ENCODE data around the gene EPHA6. TPM values are rescaled to one million over a fixed set of nuclear protein-coding genes. Genes with fewer than 3 reads are reported as not detected.

Gene EPHA6
- 1.1 TPM for total RNA-seq

DNA sequence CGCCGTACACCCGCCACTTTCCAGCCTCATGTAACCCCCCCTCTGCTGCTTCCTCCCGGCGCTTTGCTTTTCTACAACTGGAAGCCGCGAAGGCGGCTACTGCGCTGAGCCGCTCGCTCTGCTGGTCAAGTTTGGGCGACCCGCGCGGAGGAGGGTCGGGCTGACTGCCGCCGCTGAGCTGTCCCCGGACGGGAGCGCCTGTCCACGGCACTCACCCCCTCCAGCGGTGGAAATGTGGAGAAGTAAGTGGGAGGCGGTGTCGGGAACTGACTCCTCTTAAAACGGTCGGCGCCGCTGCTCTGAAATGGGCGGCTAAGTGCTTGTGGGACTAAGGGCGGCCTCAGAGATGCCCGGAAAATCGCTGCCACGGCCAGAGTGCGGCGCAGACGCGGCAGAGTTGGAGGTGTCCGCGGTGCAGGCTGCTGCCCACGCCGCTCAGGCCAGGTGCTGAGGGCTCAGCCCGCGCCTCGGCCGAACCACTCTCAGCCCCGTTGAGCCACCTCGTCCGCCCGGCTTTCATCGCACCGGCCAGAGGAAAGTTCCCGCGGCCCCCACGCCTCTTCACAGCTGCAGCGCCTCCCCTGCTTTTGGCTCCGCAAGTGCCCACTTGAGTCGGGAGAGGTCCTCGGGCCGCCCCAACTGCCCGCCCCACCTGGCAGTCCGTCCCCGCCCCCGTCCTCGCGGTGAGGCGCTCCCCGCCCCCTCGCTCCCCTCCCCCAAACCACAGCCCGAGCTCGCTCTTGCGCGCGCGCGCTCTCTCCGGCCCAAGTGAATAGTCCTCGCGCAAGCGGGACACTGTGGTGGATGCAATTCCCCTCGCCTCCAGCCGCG lies at the start of gene EPHA6:
Gene EPHA6, plus strand, starts transcription at position 775 of the 831 bp plus-strand sequence.
- peak; percentile 74 for DNase-seq

DNA sequence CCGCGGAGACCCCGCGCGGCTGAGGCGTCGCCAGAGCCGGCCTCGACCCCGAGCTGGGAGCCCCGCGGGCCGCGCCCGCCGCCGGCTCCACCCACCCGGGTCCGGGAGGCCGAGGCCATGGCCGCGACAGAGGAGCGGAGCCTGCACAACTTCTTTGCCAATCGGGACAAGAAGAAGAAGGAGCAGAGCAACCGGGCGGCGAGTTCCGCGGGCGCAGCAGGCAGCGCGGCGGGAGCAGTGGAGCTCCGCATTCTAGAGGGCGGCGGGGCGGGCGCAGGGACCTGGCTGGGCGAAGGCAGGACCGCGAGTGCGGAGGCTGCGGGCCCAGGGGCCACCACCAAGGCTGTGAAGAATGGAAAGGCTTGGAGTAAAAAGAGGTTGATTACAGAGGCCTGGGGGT lies 37.6 kb upstream of the EPHA6 start:
- DNase-seq, result no peak

DNA sequence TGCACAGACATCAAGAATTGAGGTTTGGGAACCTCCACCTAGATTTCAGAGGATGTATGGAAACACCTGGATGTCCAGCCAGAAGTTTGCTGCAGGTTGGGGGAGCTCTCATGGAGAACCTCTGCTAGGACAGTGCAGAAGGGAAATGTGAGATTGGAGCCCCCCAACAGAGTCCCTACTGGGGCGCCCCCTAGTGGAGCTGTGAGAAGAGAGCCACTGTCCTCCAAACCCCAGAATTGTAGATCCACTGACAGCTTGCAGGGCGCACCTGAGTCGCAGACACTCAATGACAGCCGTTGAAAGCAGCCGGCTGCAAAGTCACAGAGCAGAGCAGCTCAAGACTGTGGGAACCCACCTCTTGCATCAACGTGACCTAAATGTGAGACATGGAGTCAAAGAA lies 34.6 kb upstream of the EPHA6 start:
- no peak for DNase-seq

DNA sequence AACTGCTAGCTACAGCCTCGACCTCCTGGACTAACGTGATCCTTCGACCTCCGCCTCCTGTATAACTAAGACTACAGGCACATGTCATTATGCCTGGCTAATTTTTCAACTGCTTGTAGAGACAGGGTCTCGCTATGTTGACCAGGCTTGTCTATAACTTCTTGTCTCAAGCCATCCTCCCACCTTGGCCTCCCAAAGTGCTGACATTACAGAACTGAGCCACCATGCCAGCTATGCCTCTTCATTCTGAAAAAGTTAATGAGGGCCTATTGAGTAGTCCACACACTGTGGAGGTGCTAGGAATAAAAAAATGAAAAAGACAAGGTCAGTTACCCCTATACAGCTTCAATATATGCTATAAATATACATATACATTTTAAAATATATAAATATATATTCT lies 18.3 kb upstream of the EPHA6 start:
- DNase-seq, result no peak

DNA sequence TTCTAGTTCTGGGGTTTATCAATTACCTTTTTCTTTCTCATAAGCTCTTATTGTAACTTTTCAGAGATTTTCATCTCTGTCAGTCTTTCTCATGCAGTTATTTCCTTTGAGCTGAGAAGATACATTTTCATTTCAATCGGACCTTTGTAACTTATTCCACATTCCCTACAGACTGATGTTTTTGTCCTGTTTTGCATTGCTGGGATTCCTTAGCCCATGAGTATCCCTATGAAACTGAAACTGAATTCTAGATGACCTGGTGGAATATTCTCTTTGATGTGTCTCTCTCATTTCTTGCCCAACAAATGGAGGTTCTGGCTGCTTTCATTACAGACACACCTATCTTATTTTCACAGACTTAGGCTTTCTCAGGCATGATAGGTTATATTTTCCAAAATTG lies 10.5 kb upstream of the EPHA6 start:
- DNase-seq, result no peak

DNA sequence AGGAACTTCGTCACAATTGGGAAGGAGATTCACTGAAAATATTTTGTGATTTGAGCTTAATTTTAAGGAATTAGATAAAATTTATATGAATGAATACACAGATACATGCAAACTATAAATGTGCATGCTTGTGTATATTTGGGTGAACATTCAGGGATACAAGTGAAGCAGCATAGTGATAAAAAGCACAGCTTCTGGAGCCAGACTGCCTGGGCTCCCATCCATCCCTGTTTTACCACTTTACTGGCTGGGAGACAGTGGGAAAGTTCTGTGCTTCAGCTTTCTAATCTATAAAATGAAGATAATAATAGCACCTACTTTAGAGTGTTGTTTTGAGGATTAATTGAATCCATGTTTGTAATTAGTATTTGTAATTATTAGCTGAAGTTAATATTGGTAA lies 8.1 kb upstream of the EPHA6 start:
- DNase-seq, result no peak

DNA sequence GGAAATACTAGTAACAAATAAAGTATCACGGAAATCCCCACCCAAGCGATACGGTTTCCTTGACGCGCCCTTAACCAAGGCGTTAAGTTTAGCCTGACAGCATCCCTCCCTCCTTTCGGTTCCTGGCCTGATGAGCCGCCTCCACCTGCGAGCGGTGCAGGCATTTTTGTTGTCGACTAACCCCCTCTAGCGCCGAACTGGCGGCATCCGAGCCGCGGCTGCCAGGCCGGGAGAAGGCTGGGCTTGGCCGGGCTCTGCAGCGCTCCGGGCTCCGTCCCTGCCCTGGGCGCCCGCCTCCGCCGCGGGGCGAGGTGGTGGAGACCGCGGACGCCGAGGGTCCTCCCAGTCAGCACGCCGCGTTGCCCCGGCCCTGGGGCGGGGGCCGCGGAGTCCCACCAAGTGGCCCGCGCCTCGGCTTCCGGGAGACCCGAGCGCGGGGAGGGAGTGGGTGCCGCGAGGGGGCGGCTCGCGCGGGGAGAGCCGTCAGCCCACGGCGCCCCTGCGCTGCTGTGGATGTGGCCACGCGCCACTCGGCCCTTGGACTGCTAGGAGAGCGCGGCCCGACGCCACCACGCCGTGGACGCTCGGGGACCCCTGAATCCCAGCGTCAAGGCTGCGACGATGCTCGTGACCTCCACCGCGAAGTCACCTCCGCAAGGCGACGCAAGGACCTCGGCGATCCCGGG lies 1.1 kb upstream of the EPHA6 start:
- peak; percentile 89 for DNase-seq

DNA sequence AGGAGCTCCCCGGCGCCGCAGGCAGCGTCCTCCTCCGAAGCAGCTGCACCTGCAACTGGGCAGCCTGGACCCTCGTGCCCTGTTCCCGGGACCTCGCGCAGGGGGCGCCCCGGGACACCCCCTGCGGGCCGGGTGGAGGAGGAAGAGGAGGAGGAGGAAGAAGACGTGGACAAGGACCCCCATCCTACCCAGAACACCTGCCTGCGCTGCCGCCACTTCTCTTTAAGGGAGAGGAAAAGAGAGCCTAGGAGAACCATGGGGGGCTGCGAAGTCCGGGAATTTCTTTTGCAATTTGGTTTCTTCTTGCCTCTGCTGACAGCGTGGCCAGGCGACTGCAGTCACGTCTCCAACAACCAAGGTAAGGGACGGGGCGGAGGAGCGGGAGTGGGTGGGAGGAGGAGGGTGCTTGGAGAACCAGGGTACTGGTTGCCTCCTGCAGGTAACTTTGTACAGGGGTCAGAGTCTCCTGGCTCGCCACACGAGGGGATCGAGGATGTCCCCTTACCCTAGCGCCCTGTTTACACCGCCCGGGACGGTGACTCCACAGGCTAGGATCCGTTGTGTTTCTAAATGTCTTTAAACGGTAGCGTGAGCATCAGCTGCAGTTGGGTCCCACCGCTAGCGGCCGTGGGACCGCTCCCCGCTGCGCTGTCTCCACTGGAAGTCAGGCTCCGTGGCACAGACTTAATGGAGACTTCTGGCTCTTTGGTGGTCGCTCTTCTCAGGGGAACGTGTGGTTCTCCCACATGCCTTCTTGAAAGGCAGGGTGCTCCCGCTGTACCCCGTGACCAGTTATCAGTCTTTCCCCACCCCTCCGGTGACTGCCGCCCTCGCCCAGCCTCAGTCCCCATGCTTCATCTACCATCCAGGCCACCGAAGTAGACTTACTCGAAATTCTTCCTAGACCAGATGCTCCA lies 515 bp downstream of the EPHA6 start:
- peak; percentile 8 for DNase-seq

DNA sequence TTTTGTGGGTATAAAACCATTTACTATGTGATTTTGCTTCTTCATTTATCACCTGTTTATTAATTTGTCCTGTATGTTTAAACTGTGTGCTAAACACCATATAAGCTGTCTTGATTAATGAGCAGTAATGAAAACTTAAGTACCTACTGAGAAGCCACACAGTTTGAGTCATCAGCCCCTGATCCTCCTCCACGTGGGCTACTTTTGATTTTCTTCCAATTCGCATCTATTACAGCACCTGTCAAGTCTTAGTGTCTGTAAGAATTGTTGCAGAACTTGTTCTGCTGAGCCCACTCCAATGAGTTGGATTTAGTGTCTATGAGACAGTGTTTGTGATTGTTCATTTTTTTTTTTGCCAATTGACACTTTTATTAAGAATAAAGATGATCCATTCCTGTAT lies 16.8 kb downstream of the EPHA6 start:
- DNase-seq, result no peak

DNA sequence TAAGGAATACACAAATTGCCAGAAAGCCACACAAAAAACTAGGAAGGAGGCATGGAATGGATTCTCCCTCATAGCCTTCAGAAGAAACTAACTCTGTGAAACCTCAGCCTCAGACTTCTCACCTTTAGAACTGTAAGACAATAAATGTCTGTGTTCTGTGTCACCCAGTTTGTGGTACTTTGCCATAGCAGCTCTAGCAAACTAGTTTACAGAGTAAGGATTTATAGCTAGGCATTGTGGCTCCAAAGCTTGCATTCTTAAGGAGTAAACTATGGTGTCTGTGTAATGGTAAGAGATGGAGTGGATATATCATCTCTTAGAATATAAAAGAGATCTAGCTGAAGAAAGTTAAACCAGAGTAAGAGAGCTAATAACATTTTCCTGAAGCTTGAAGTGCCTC lies 18.9 kb downstream of the EPHA6 start:
- DNase-seq, result no peak

DNA sequence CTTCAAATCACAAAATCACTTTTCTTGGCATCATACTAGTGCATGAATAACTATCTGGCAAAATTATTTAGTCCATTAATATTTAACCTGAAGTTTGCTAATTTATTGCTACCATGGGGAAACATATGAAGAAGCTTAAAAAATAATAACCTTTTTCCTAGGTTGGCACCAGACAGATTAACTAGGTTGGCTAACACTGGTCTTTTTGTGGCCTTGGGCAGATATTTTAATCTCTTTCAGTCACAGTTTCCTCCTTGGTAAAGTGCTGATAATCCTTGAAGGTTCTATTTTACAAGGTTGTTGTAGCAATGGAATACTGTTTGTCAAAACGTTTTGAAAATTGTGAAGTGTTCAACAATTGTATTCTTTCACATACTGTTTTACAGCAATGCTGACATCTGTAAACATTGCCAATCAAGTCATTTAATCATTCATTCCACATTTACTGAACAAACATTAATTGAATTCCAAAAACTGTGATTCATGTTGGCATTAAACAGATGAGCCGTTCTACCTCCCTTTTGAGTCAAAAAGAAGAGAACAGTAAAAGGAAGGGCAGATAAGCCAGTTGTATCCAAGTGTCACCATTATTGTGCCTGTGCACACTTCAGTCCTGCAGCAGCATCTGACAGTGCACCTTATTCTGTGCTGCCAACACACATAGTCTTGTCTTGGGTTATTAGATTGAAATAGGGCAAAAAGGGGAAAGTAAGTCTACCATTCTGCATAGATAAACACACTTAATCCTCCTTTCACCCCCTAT lies 21.9 kb downstream of the EPHA6 start:
- DNase-seq, result no peak

DNA sequence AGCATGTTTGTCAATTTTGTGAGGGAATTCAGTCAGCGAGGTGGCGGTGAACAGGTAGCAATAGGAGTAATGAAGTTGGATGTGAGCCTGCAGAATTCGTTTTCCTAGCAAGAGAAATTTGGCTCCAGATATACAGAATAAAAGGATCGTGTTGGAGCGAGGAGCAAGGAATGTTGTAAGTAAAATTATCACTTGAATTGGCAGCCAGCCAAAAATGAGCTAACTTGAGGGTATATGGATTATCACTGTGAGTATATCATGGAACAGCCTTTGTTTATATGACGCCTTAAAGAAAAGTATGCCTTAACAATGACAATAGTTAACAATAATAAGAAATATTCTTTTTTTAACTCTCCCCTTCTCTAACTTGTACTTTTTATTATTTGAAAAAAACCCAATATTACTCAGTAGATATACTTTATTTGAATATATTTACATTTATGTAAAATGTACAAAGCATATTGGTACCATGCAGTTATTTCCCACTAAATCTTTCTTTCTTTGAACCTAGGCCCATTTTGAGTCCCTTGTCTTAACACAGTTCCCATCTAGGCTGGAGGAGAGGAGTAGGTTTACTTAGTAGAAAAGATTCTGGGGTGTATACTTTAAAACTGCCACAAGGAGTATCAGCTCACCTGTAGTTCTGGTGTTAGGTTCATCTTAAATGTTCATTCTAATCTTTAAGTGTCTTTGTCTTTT lies 29.3 kb downstream of the EPHA6 start:
- DNase-seq, result peak; percentile 16

DNA sequence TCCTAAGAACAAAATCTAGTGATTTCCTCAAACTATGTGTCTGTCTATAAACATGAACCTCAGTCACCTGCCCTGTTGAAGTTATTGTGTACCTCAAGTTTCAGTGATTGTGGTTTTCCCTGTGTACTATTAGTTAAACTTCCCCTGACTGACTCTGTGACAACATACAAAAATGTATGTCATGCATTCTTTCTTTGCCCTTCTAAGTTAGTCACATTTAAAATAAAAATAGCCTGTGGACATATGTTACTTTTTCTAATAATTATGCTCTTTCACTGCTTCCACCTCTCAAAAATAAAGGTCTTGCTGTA lies 29.8 kb downstream of the EPHA6 start:
- DNase-seq, result no peak

DNA sequence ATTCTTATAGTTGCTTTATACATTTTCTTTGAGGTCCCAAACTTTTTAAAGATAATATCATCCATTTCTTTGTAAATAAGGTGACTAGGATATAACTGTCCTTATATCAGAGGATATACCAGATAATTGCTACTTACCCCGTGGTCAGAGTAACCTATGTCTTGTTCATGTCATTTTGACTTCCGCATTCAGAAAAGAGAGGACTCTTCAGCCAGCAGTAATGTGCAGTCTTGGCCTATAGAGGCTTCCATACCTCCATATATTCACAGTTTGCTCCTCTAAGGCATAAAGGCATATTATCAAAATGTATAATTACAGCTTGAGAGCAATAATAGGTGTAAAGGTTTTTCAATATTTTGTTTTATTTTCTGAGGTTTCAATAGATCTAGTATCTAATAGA lies 38.5 kb downstream of the EPHA6 start:
- no peak for DNase-seq

DNA sequence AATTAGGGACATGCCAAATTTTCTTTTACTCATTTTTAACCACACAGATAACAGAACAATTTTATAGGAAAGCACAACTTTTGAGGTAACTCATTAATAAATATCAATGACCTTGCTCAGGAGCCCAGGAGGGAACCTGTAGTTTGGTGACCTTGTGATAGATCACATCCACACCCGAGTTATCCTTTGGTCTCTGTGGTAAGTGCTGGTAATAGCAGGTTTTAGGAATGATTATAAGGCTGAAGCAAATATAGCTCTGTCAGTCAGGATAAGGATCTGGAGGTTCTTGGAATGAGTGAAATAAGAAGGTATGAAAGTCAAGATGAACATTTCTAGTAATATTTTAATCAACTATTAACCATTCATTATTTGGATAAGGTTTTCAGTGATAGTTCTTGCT lies 46.5 kb downstream of the EPHA6 start:
- no peak for DNase-seq

DNA sequence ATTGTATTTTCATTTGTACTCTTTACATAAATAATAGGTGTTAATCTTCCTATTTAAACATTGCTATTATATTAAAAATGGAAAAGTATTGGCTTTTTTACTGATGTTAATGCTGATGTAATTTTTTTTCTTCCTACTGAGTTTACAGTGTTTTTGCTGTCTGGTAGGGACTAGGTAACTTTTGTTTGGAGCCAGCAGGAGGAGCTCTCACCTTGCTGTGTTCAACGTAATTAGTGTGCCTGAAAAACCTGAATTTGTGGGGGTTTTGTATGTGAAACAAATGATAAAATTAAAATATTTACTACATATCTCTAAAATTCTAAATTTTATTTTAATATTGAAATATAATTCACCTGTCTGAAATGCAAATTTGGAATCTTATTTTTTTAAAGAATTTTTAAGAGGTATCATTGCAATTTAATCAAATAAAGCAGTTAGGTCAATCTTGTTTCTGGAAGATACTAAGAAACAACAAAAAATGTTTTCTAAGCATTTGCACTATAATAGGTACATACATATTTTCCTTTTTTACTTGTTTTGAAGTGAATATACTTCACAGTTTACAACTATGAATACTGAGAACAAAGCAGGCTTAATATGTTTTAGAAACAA lies 48.8 kb downstream of the EPHA6 start:
- DNase-seq, result peak; percentile 67

DNA sequence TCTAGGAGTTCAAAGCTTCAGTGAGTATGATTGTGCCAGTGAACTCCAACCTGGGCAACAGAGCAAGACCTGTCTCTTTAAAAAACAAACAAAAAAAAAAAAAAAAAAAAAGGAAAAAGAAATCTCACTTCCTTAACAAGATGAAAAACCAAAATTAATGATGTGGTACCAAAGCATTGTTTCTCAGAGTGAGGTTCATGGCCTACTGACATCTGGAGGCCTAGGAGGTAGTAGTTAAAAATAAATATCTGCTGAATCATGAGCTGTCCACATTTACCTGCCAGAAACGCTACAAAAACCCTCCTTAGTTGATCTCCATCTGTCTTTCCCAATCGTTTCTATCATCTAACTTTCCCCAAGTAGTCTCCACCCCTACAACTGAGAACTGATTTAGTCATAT lies 51.2 kb downstream of the EPHA6 start:
- DNase-seq, result no peak

DNA sequence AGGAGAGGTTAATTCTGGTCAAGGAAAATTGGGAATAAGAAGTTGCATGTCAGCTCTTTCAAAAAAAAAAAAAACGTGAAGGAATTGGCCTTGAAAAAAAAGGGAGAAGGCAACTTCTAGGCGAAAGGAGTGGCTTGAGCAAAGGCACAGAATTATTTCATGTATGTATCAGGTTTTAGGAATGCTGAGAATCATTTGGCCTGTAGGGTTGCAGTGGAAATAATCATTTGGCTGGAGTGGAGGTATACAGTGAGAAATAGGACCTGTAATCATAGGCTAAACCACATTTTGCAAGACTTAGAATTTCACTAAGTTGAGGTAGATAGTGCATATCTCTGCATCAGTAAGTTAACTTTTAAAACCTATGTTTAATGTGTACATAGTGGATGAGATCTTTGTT lies 54.9 kb downstream of the EPHA6 start:
- no peak for DNase-seq

DNA sequence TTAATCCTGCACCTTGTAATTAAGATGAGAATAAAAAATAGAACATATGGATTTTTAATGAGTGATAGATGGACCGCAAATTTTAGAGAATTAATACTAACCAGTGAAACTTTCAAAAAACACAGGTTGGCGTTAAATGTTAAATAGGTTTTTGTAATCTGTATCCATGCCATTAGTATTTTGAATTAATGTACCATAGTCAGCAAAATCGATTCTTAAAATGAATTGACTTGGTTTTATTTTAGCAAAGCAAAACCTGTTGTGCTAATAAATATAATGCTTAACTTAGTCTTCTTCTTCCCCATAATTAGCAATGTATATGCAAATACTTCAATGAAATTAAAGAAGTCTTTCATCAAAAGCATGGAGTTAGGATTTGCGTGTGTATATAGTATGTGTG lies 63.1 kb downstream of the EPHA6 start:
- DNase-seq, result no peak

DNA sequence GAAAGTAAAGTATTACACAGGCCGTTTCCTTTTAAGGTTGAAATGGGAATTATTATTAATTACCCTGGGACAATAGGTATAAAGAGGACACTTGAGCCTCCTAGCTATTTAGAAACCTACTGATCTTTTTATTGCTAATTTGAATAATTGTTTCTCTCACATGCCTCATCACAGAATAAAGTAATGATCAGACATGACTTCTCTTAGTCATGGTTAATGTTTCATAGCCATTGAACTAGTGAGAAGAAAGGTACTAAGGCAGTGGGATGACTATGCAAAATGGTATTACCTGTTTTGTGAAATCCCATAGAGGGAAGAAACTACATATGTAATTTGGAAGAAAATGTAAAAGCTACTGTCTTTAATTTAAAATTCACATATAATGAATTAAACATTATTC lies 85.6 kb downstream of the EPHA6 start:
- no peak for DNase-seq

DNA sequence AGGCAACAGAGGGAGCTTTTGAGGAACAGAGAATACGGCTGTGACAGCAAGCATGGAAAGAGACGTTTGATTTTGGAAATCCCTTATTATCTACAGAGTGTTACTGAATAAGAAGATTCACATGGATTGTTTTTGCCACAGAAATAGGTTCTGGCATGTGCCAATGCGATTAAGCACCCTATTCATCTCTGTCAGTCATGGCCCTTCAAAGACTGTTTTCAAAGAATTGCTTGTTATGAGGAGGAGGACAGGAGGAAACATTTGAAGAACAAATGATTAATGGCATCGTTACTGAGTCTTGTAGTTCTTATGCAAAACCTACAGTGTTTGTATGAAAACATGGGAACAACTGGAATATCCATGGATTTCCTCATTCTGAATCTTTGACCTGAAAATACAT lies 86.2 kb downstream of the EPHA6 start:
- DNase-seq, result no peak
